Ishikawa (cell line): Measurements from ENCODE around the gene CDC25A.

Experiments used
- CREB1 ChIP-seq: IDR thresholded peaks from 2 replicates; pipeline ENCODE4 v1.6.1; 2012; ENCODE audit warnings: low read depth
- EGR1 ChIP-seq: IDR thresholded peaks from 2 replicates; pipeline ENCODE4 v1.6.1; 2012
- FOXM1 ChIP-seq: IDR thresholded peaks from 2 replicates; pipeline ENCODE4 v1.6.1; 2012; ENCODE audit warnings: low read depth, borderline replicate concordance
- MAX ChIP-seq: IDR thresholded peaks from 2 replicates; pipeline ENCODE4 v1.6.1; 2012
- NFIC ChIP-seq: IDR thresholded peaks from 2 replicates; pipeline ENCODE4 v1.6.1; 2012
- RAD21 ChIP-seq: IDR thresholded peaks from 2 replicates; pipeline ENCODE4 v1.6.1; 2012; ENCODE audit warnings: low read depth
- REST ChIP-seq: IDR thresholded peaks from 2 replicates; pipeline ENCODE4 v1.6.1; 2012; ENCODE audit warnings: low read depth, mild to moderate bottlenecking
- TAF1 ChIP-seq: IDR thresholded peaks from 2 replicates; pipeline ENCODE4 v1.6.1; 2012; ENCODE audit warnings: low read depth, mild to moderate bottlenecking
- TCF12 ChIP-seq: IDR thresholded peaks from 2 replicates; pipeline ENCODE4 v1.6.1; 2012; ENCODE audit warnings: low read depth
- USF1 ChIP-seq: IDR thresholded peaks from 2 replicates; pipeline ENCODE4 v1.6.1; 2012
- YY1 ChIP-seq: IDR thresholded peaks from 2 replicates; pipeline ENCODE4 v1.6.1; 2012; ENCODE audit warnings: low read depth

- TF ChIP-seq TAF1 (no peak), FOXM1 (no peak), CREB1 (no peak), RAD21 (no peak), MAX (no peak), USF1 (no peak), REST (no peak), EGR1 (no peak), NFIC (no peak), TCF12 (no peak), YY1 (no peak)
Observed at GRCh38 chr3:48137425-48137999, 50.7 kb downstream of the CDC25A start.
